ENCODE measurements around the gene MUC4.

DNA sequence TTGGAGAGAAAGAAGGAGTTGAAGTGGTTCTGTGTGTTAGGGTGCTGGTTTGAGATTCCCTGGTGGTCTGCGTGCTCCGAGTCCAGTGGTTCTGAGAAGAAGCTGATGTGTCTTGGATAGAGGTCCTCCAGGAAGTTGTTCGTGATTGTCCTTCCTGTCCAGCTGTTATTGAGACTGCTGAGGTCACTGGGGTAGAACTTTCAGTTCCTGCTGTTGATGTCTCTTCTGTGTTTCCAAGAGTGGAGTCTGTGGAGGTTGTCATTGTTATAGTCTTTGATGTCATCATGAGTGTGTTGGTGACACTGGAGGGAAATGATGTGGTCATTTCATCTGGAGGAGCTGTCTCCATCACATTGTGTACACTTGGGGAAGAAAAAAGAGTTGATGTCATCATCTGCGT, 20.8 kb downstream of the MUC4 start:
- TF ChIP-seq POLR2A (IDR thresholded peaks at IDR 0.05), result no peak
- TF ChIP-seq, protein P1, sequence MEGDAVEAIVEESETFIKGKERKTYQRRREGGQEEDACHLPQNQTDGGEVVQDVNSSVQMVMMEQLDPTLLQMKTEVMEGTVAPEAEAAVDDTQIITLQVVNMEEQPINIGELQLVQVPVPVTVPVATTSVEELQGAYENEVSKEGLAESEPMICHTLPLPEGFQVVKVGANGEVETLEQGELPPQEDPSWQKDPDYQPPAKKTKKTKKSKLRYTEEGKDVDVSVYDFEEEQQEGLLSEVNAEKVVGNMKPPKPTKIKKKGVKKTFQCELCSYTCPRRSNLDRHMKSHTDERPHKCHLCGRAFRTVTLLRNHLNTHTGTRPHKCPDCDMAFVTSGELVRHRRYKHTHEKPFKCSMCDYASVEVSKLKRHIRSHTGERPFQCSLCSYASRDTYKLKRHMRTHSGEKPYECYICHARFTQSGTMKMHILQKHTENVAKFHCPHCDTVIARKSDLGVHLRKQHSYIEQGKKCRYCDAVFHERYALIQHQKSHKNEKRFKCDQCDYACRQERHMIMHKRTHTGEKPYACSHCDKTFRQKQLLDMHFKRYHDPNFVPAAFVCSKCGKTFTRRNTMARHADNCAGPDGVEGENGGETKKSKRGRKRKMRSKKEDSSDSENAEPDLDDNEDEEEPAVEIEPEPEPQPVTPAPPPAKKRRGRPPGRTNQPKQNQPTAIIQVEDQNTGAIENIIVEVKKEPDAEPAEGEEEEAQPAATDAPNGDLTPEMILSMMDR (IDR thresholded peaks at IDR 0.05), result no peak

Measured in Peyer's patch (tissue), 4 donors.